Vagina (tissue), 2 donors: ENCODE measurements around the gene COL16A1.

Source experiments
- POLR2A ChIP-seq, 2 donors: fragments of 450-650 bp; IDR thresholded peaks; one replicate each; pipeline ENCODE4 v1.6.1; 2017; ENCODE audit warnings: antibody characterized with exemption in 2 of 2, mild to moderate bottlenecking in 2 of 2, moderate library complexity in 2 of 2
- TF ChIP-seq, protein P1 (sequence below), 3 experiments: fragments of 450-650 bp in 2 of 3; fragments of 200-600 bp in 1 of 3; sonication (generic) in 1 of 3; IDR thresholded peaks; one replicate each; pipeline ENCODE4 v1.5.1; 2017 to 2019; ENCODE audit warnings: antibody characterized with exemption in 3 of 3, mild to moderate bottlenecking in 2 of 3, moderate library complexity in 2 of 3

GRCh38 chr1:31718327-31718897, 14.6 kb upstream of the COL16A1 start:
- TF ChIP-seq, protein P1, sequence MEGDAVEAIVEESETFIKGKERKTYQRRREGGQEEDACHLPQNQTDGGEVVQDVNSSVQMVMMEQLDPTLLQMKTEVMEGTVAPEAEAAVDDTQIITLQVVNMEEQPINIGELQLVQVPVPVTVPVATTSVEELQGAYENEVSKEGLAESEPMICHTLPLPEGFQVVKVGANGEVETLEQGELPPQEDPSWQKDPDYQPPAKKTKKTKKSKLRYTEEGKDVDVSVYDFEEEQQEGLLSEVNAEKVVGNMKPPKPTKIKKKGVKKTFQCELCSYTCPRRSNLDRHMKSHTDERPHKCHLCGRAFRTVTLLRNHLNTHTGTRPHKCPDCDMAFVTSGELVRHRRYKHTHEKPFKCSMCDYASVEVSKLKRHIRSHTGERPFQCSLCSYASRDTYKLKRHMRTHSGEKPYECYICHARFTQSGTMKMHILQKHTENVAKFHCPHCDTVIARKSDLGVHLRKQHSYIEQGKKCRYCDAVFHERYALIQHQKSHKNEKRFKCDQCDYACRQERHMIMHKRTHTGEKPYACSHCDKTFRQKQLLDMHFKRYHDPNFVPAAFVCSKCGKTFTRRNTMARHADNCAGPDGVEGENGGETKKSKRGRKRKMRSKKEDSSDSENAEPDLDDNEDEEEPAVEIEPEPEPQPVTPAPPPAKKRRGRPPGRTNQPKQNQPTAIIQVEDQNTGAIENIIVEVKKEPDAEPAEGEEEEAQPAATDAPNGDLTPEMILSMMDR (IDR thresholded peaks at IDR 0.05): no peak
- TF ChIP-seq POLR2A (IDR thresholded peaks at IDR 0.05): no peak
